GM12878 (cell line): ENCODE results near the gene TMSB10. TPM values are rescaled to one million over a fixed set of nuclear protein-coding genes. Genes with fewer than 3 reads are reported as not detected.

Source experiments
- ATAC-seq: fragments of 200-7000 bp; cut with Tn5 transposase; 3 replicates; pipeline ENCODE4 v1.9.1; 2020; ENCODE audit warnings: mild to moderate bottlenecking, moderate library complexity
- BruUV-seq: library from RNA; stranded (reverse); fragments of 400-500 nt; replicated peaks from 2 replicates; lab custom pipeline; 2021; lab: Mats Ljungman, UMichigan
- CTCF ChIA-PET: fragments of 300-600 bp; sonication (Branson Sonifier 250); formaldehyde crosslinking; extraction: SDS; loops from one replicate; lab custom pipeline; 2021; ENCODE audit warnings: inconsistent platforms; lab: Yijun Ruan, JAX
- POLR2A ChIA-PET: fragments of 350-600 bp; formaldehyde crosslinking; extraction: SDS; loops from one replicate; lab custom pipeline; 2021; ENCODE audit warnings: inconsistent platforms; lab: Charles Lee
- RAD21 ChIA-PET: fragments of 300-600 bp; sonication (Branson Sonifier 250); formaldehyde crosslinking; loops from one replicate; lab custom pipeline; 2023; ENCODE audit warnings: antibody characterized with exemption; ENCODE audit not compliant: unreplicated experiment; lab: Charles Lee
- SMC1A ChIA-PET: fragments of 300-600 bp; sonication (Branson Sonifier 250); formaldehyde crosslinking; loops from one replicate; lab custom pipeline; 2023; ENCODE audit not compliant: unreplicated experiment, uncharacterized antibody; lab: Charles Lee
- DNase-seq: peaks from one replicate; pipeline ENCODE4 v3.0.0-alpha.2; 2011; ENCODE audit warnings: low read depth, low spot score
- FAIRE-seq: peaks from 3 replicates; lab custom pipeline; 2011; peaks lifted over from hg19 to GRCh38; lab: Jason Lieb, UNC
- H2AFZ ChIP-seq: 2 replicates; pipeline ENCODE4 v1.6.0; 2011; ENCODE audit warnings: low read depth, low read length, control low read depth; ENCODE audit not compliant: control insufficient read depth
- H3K27ac ChIP-seq: 2 replicates; pipeline ENCODE4 v1.5.1; 2011; ENCODE audit warnings: control low read depth; ENCODE audit not compliant: control insufficient read depth, insufficient read depth
- H3K27me3 ChIP-seq, 2 experiments: replicated peaks in 1 of 2; 2 replicates each; pipeline versions ENCODE4 v1.6.0 to v1.6.1; 2011; ENCODE audit warnings: low read length in 1 of 2; ENCODE audit not compliant: control insufficient read depth in 2 of 2, insufficient read depth in 2 of 2
- H3K36me3 ChIP-seq, 2 experiments: 2 replicates each; pipeline ENCODE4 v1.5.1; 2011; ENCODE audit warnings: low read length in 1 of 2; ENCODE audit not compliant: control insufficient read depth in 2 of 2, insufficient read depth in 2 of 2
- H3K4me1 ChIP-seq: 2 replicates; pipeline ENCODE4 v1.6.1; 2011; ENCODE audit warnings: mild to moderate bottlenecking, low read length, moderate library complexity, mixed read lengths; ENCODE audit not compliant: control insufficient read depth, insufficient read depth
- H3K4me2 ChIP-seq: 2 replicates; pipeline ENCODE4 v1.6.0; 2011; ENCODE audit warnings: control low read depth; ENCODE audit not compliant: control insufficient read depth, insufficient read depth
- H3K4me3 ChIP-seq: fragments of 200-600 bp; sonication (generic); 2 replicates; pipeline ENCODE4 v1.5.1; 2016
- H3K79me2 ChIP-seq: 2 replicates; pipeline ENCODE4 v1.6.0; 2011; ENCODE audit warnings: low read length; ENCODE audit not compliant: control insufficient read depth, insufficient read depth
- H3K9ac ChIP-seq: 2 replicates; pipeline ENCODE4 v1.8.0; 2011; ENCODE audit warnings: low read length, control low read depth, mixed read lengths; ENCODE audit not compliant: control insufficient read depth, insufficient read depth
- H3K9me3 ChIP-seq: replicated peaks from 3 replicates; pipeline ENCODE4 v1.5.1; 2011; ENCODE audit warnings: mild to moderate bottlenecking, low read length; ENCODE audit not compliant: control insufficient read depth, insufficient read depth
- H4K20me1 ChIP-seq: 2 replicates; pipeline ENCODE4 v1.6.0; 2011; ENCODE audit not compliant: control insufficient read depth, insufficient read depth
- BCLAF1 ChIP-seq: fragments of 450-650 bp; IDR thresholded peaks from 2 replicates; pipeline ENCODE4 v1.6.1; 2017; ENCODE audit warnings: antibody characterized with exemption, mild to moderate bottlenecking, moderate library complexity
- BHLHE40 ChIP-seq, 2 experiments: fragments of 450-650 bp in 1 of 2; IDR thresholded peaks; 2 replicates each; pipeline ENCODE4 v1.6.1; 2011 to 2017; ENCODE audit warnings: low read depth in 2 of 2, borderline replicate concordance in 1 of 2, improper control_type of control experiment in 1 of 2, low read length in 1 of 2, mild to moderate bottlenecking in 1 of 2
- HDAC2 ChIP-seq: fragments of 200-600 bp; sonication (generic); IDR thresholded peaks from 2 replicates; pipeline ENCODE4 v1.6.1; 2017
- HDAC6 ChIP-seq: fragments of 200-600 bp; sonication (generic); IDR thresholded peaks from one replicate; pipeline ENCODE4 v1.8.0; 2017; ENCODE audit warnings: antibody characterized with exemption; ENCODE audit not compliant: unreplicated experiment
- KAT2A ChIP-seq: conservative IDR thresholded peaks from 2 replicates; pipeline ENCODE4 v1.6.1; 2011; ENCODE audit warnings: low read depth, low read length; ENCODE audit not compliant: control insufficient read depth
- PAX8 ChIP-seq: fragments of 450-650 bp; IDR thresholded peaks from 2 replicates; pipeline ENCODE4 v1.6.1; 2017; ENCODE audit warnings: mild to moderate bottlenecking, moderate library complexity
- ZNF274 ChIP-seq: IDR thresholded peaks from one replicate; pipeline ENCODE4 v1.8.0; 2011; ENCODE audit not compliant: insufficient read length, insufficient read depth
- ZNF622 ChIP-seq: fragments of 450-650 bp; IDR thresholded peaks from 2 replicates; pipeline ENCODE4 v1.6.1; 2017; ENCODE audit warnings: mild to moderate bottlenecking, inconsistent platforms
- WGBS: methylation state at CpG from one replicate; pipeline ENCODE4 v1.1.6; 2016; ENCODE audit warnings: low lambda C conversion rate; ENCODE audit not compliant: insufficient replicate concordance, insufficient coverage; ENCODE audit errors: missing lambda C conversion rate; 5-methylcytosine and 5-hydroxymethylcytosine counted together
- in situ Hi-C: fragments of 300-500 bp; cut with MboI; formaldehyde crosslinking; loops from 9 replicates; pipeline ENCODE4 v1.14.3; 2018; ENCODE audit warnings: mixed read lengths
- intact Hi-C: fragments of 100-400 bp; cut with micrococcal nuclease; formaldehyde crosslinking; loops from one replicate; pipeline ENCODE4 v1.14.2; 2022; ENCODE audit not compliant: unreplicated experiment
- polyA plus RNA-seq, 11 experiments: library from polyadenylated mRNA; depleted of rRNA in 4 of 11; unstranded in 6 of 11; stranded (reverse) in 5 of 11; fragments of >200 nt; fragmentation: Nextera tagmentation in 4 of 11; fragmentation: Illumina TruSeq in 1 of 11; extraction: Ambion mirVana in 4 of 11; extraction: Trizol in 1 of 11; gene quantifications; 1 replicate in 1 of 11; 2 replicates in 10 of 11; pipeline versions ENCODE4 v1.2.1 to v1.2.3, GENCODE V29; 2011 to 2016; ENCODE audit warnings: inconsistent platforms in 2 of 11, missing spikeins in 2 of 11, low read depth in 1 of 11
- total RNA-seq, 4 experiments: library from RNA; depleted of rRNA in 3 of 4; stranded (reverse); fragments of >200 nt in 3 of 4; fragmentation: Illumina TruSeq in 1 of 4; extraction: Trizol in 1 of 4; gene quantifications; 2 replicates each; pipeline versions ENCODE4 v1.2.1 to v1.2.3, GENCODE V29; 2013 to 2021

Gene TMSB10
- total and polyA plus RNA-seq, 10 of the 15 experiments (the other 5 are each of a cell fraction or from before 2014, with no cell fraction given): 1,406 to 4,860 (median 3,381) TPM

GRCh38 chr2:84940831-84941412 is 35.5 kb downstream of the TMSB10 start:
- no peak for TF ChIP-seq PAX8
- TF ChIP-seq HDAC2: no peak
- TF ChIP-seq ZNF274: no peak
- no peak for TF ChIP-seq KAT2A
- no peak for TF ChIP-seq BCLAF1
- no peak for TF ChIP-seq HDAC6
- no peak for TF ChIP-seq ZNF622
- TF ChIP-seq BHLHE40 (IDR thresholded peaks at IDR 0.05; ENCODE audit: borderline replicate concordance in 1 of 2, low read depth in 2 of 2, low read length in 1 of 2): no peak
- H3K4me3 ChIP-seq: no peak overlapping the region
- ATAC-seq (no peak), DNase-seq (no peak), FAIRE-seq (no peak)
- ChIA-PET CTCF (interaction anchor here (0.6 to 11.7 kb wide), 8 partner anchors 10 to 325 kb away, joined by 3 to 275 read pairs (median 4); no protein-coding TSS in a partner anchor), SMC1A (interaction anchor here (0.6 to 22.1 kb wide), 5 partner anchors 10 to 74 kb away, joined by 3 to 378 read pairs (median 176); partner anchors contain the start of gene KCMF1), RAD21 (interaction anchor here (1.1 to 10.8 kb wide), 8 partner anchors 10 to 413 kb away, joined by 3 to 300 read pairs (median 10); partner anchors contain the start of genes ELMOD3, KCMF1, RETSAT and TMSB10), POLR2A (interaction anchor here (2.1 to 14.1 kb wide), 5 partner anchors 10 to 32 kb away, joined by 8 to 265 read pairs (median 21); partner anchors contain the start of gene KCMF1)
- no TSS peak for BruUV-seq
- 92% methylated on average over 3 of the region's 3 CpGs for WGBS
- peak overlapping the region; percentile 100; the same call in 1 of the 2 replicates for H3K4me2 ChIP-seq
- no peaks in the 10 kb centered on the region for H3K27me3 ChIP-seq
- H3K27ac ChIP-seq: peak overlapping the region; percentile 100
- H4K20me1 ChIP-seq: no peaks in the 10 kb centered on the region
- intact Hi-C loops: loop anchor here (5.0 kb wide), 1 partner anchor 71 kb away; no protein-coding TSS in a partner anchor
- H3K9me3 ChIP-seq: no peaks in the 10 kb centered on the region
- peaks cover 54% of the 10 kb centered on the region for H3K4me1 ChIP-seq
- H3K36me3 ChIP-seq: no peaks in the 10 kb centered on the region
- H2AFZ ChIP-seq: no peak overlapping the region
- H3K9ac ChIP-seq: peak overlapping the region; percentile 97; the same call in 1 of the 2 replicates
- peaks cover 43% of the 10 kb centered on the region for H3K79me2 ChIP-seq
- in situ Hi-C loops: loop anchor here (25.0 kb wide), 1 partner anchor 1496 kb away; the partner anchor contains the start of gene KDM3A
